Stimulated activated CD8-positive, alpha-beta memory T cell treated with anti-CD3 and anti-CD28 coated beads, Interleukin-7, amount 100 ng/mL, for 1 hour (primary cell): ENCODE results near the gene IFNE.
A peak's percentile ranks its signal among the peaks of the same experiment; 100 is the strongest.
"Not testable (repeated sequence)": the region's sequence is repeated elsewhere in the genome, so short reads cannot be mapped to it uniquely, and the experiment has no call there.

Experiments
- DNase-seq, 2 donors: peaks; one replicate each; pipeline ENCODE4 v3.0.0-alpha.2; 2020; ENCODE audit warnings: low read depth in 2 of 2

The IFNE gene

GRCh38 chr9:21499912-21500311 lies 17.8 kb upstream of the IFNE start:
- no peak for DNase-seq

- DNase-seq = no peak
Measured at GRCh38 chr9:21491756-21492155, 9.6 kb upstream of the IFNE start.

GRCh38 chr9:21481470-21482056 lies 550 bp downstream of the IFNE start:
- DNase-seq = no peak

GRCh38 chr9:21479152-21479702 lies 2.9 kb downstream of the IFNE start:
- no peak for DNase-seq

GRCh38 chr9:21477466-21477865 lies 4.6 kb downstream of the IFNE start:
- DNase-seq = no peak

- no peak for DNase-seq
Measured at GRCh38 chr9:21473236-21473635, 8.9 kb downstream of the IFNE start.

GRCh38 chr9:21470126-21470525 lies 12.0 kb downstream of the IFNE start:
- no peak for DNase-seq

- DNase-seq = no peak
Measured at GRCh38 chr9:21465859-21466518, 16.1 kb downstream of the IFNE start.

GRCh38 chr9:21465138-21465537 lies 17.0 kb downstream of the IFNE start:
- no peak for DNase-seq

- DNase-seq = no peak
Measured at GRCh38 chr9:21461377-21461776, 20.7 kb downstream of the IFNE start.

GRCh38 chr9:21455320-21455719 lies 26.8 kb downstream of the IFNE start:
- no peak for DNase-seq

GRCh38 chr9:21454149-21454548 lies 28.0 kb downstream of the IFNE start:
- DNase-seq = no peak

GRCh38 chr9:21452681-21453080 lies 29.4 kb downstream of the IFNE start:
- DNase-seq = no peak

- no peak for DNase-seq
Measured at GRCh38 chr9:21450733-21451394, 31.2 kb downstream of the IFNE start.

GRCh38 chr9:21449312-21449711 lies 32.8 kb downstream of the IFNE start:
- DNase-seq = not testable (repeated sequence)

- no peak for DNase-seq
Measured at GRCh38 chr9:21443849-21444625, 38.1 kb downstream of the IFNE start.

- no peak for DNase-seq
Measured at GRCh38 chr9:21440139-21440538, 42.0 kb downstream of the IFNE start, which contains the start of gene IFNA1. Gene IFNA1 (plus strand): TSS chr9:21440439. CDS start chr9:21440508, 69 bp downstream.

GRCh38 chr9:21435015-21435383 lies 47.1 kb downstream of the IFNE start:
- not testable (repeated sequence) for DNase-seq

GRCh38 chr9:21434202-21435014 lies 47.7 kb downstream of the IFNE start:
- DNase-seq = peak; percentile 4 to 8

- DNase-seq = no peak
Measured at GRCh38 chr9:21432672-21433425, 49.3 kb downstream of the IFNE start.
